Hepatocyte (in vitro differentiated cells): ENCODE measurements around the gene BHLHE23. TPM values are rescaled to one million over a fixed set of nuclear protein-coding genes. Genes with fewer than 3 reads are reported as not detected.
"Not testable (repeated sequence)": the region's sequence is repeated elsewhere in the genome, so short reads cannot be mapped to it uniquely, and the experiment has no call there.

Experiments
- DNase-seq: peaks from one replicate; pipeline ENCODE4 v3.0.0-alpha.2; 2016; ENCODE audit warnings: low spot score
- H2AFZ ChIP-seq: fragments of 200-600 bp; sonication (generic); 2 replicates; pipeline ENCODE4 v1.6.0; 2016; ENCODE audit warnings: antibody characterized with exemption, mild to moderate bottlenecking
- H3K27ac ChIP-seq: fragments of 200-600 bp; sonication (generic); 2 replicates; pipeline ENCODE4 v1.5.1; 2016; ENCODE audit warnings: mild to moderate bottlenecking
- H3K27me3 ChIP-seq: fragments of 200-600 bp; sonication (generic); 2 replicates; pipeline ENCODE4 v1.6.1; 2016
- H3K36me3 ChIP-seq: fragments of 200-600 bp; sonication (generic); replicated peaks from 2 replicates; pipeline ENCODE4 v1.5.1; 2016; ENCODE audit warnings: low read depth; ENCODE audit not compliant: insufficient read depth
- H3K4me1 ChIP-seq: fragments of 200-600 bp; sonication (generic); 2 replicates; pipeline ENCODE4 v1.5.1; 2016; ENCODE audit warnings: mild to moderate bottlenecking, moderate library complexity; ENCODE audit not compliant: insufficient read depth
- H3K4me2 ChIP-seq: fragments of 200-600 bp; sonication (generic); 2 replicates; pipeline ENCODE4 v1.6.0; 2016
- H3K4me3 ChIP-seq: fragments of 200-600 bp; sonication (generic); 2 replicates; pipeline ENCODE4 v1.5.1; 2016; ENCODE audit warnings: mild to moderate bottlenecking
- H3K79me2 ChIP-seq: fragments of 200-600 bp; sonication (generic); 2 replicates; pipeline ENCODE4 v1.6.0; 2017; ENCODE audit warnings: mild to moderate bottlenecking
- H3K9me2 ChIP-seq: fragments of 200-600 bp; sonication (generic); replicated peaks from 2 replicates; pipeline ENCODE4 v1.6.0; 2017; ENCODE audit warnings: mild to moderate bottlenecking; ENCODE audit not compliant: insufficient read depth
- H3K9me3 ChIP-seq: fragments of 200-600 bp; sonication (generic); 2 replicates; pipeline ENCODE4 v1.5.1; 2016; ENCODE audit warnings: low read depth, mild to moderate bottlenecking
- H4K20me1 ChIP-seq: fragments of 200-600 bp; sonication (generic); 2 replicates; pipeline ENCODE4 v1.6.0; 2016; ENCODE audit warnings: mild to moderate bottlenecking; ENCODE audit not compliant: insufficient read depth, poor library complexity, severe bottlenecking
- EZH2 ChIP-seq: fragments of 200-600 bp; sonication (generic); IDR thresholded peaks from 2 replicates; pipeline ENCODE4 v1.6.1; 2016; ENCODE audit warnings: antibody characterized with exemption, mild to moderate bottlenecking, borderline replicate concordance
- EZH2phosphoT487 ChIP-seq: fragments of 200-600 bp; sonication (generic); IDR thresholded peaks from one replicate; pipeline ENCODE4 v1.6.1; 2018; ENCODE audit warnings: antibody characterized with exemption, mild to moderate bottlenecking, low read depth, moderate library complexity; ENCODE audit not compliant: unreplicated experiment, severe bottlenecking
- WGBS: methylation state at CpG from one replicate; pipeline ENCODE4 v1.1.6; 2016; ENCODE audit warnings: low lambda C conversion rate; ENCODE audit errors: missing lambda C conversion rate; 5-methylcytosine and 5-hydroxymethylcytosine counted together
- polyA plus RNA-seq: library from polyadenylated mRNA; unstranded; fragments of >200 nt; fragmentation: Nextera tagmentation; extraction: Ambion mirVana; gene quantifications from 2 replicates; pipeline ENCODE4 v1.2.1, GENCODE V29; 2016
- total RNA-seq: library from RNA; depleted of rRNA; stranded (reverse); fragments of >200 nt; gene quantifications from 2 replicates; pipeline ENCODE4 v1.2.3, GENCODE V29; 2014
- TF ChIP-seq, protein P1 (sequence below): fragments of 200-600 bp; sonication (generic); IDR thresholded peaks from 2 replicates; pipeline ENCODE4 v1.5.1; 2016; ENCODE audit warnings: antibody characterized with exemption, mild to moderate bottlenecking; ENCODE audit not compliant: poor library complexity

The BHLHE23 gene
- total and polyA plus RNA-seq, 2 experiments from 2014 or later, result not detected

GRCh38 chr20:63037669-63038268, 31.0 kb upstream of the BHLHE23 start:
- Histone ChIP-seq H3K4me2 (no peak overlapping the region), H3K27me3 (peaks cover 60% of the 10 kb centered on the region)
- 76% methylated on average over 26 of the region's 26 CpGs for WGBS

GRCh38 chr20:63036291-63036690, 29.5 kb upstream of the BHLHE23 start:
- Histone ChIP-seq H3K27me3 (peaks cover 65% of the 10 kb centered on the region), H3K9me2 (no peaks in the 10 kb centered on the region), H4K20me1 (no peaks in the 10 kb centered on the region), H3K79me2 (no peaks in the 10 kb centered on the region), H3K27ac (no peak overlapping the region), H3K4me3 (no peak overlapping the region), H3K36me3 (no peaks in the 10 kb centered on the region), H3K4me2 (no peak overlapping the region), H3K9me3 (no peaks in the 10 kb centered on the region), H3K4me1 (no peaks in the 10 kb centered on the region), H2AFZ (no peak overlapping the region)
- DNase-seq, result no peak
- 56% methylated on average over 19 of the region's 19 CpGs for WGBS
- TF ChIP-seq EZH2 (no peak), EZH2phosphoT487 (no peak)
- TF ChIP-seq, protein P1, sequence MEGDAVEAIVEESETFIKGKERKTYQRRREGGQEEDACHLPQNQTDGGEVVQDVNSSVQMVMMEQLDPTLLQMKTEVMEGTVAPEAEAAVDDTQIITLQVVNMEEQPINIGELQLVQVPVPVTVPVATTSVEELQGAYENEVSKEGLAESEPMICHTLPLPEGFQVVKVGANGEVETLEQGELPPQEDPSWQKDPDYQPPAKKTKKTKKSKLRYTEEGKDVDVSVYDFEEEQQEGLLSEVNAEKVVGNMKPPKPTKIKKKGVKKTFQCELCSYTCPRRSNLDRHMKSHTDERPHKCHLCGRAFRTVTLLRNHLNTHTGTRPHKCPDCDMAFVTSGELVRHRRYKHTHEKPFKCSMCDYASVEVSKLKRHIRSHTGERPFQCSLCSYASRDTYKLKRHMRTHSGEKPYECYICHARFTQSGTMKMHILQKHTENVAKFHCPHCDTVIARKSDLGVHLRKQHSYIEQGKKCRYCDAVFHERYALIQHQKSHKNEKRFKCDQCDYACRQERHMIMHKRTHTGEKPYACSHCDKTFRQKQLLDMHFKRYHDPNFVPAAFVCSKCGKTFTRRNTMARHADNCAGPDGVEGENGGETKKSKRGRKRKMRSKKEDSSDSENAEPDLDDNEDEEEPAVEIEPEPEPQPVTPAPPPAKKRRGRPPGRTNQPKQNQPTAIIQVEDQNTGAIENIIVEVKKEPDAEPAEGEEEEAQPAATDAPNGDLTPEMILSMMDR, result no peak

More at GRCh38 chr20:63037669-63038268, 31.0 kb upstream of the BHLHE23 start:
- no peaks in the 10 kb centered on the region for H4K20me1 ChIP-seq
- no peaks in the 10 kb centered on the region for H3K9me3 ChIP-seq
- no peaks in the 10 kb centered on the region for H3K79me2 ChIP-seq
- TF ChIP-seq, protein P1, result no peak
- TF ChIP-seq EZH2 (no peak), EZH2phosphoT487 (no peak)
- no peak overlapping the region for H2AFZ ChIP-seq
- no peaks in the 10 kb centered on the region for H3K4me1 ChIP-seq
- no peak for DNase-seq
- no peaks in the 10 kb centered on the region for H3K36me3 ChIP-seq
- no peak overlapping the region for H3K27ac ChIP-seq
- no peak overlapping the region for H3K4me3 ChIP-seq
- no peaks in the 10 kb centered on the region for H3K9me2 ChIP-seq

GRCh38 chr20:63035603-63036185, 28.9 kb upstream of the BHLHE23 start:
- H3K27ac ChIP-seq, result no peak overlapping the region
- H3K4me1 ChIP-seq, result no peaks in the 10 kb centered on the region
- WGBS, result 89% methylated on average over 20 of the region's 23 CpGs
- H3K9me3 ChIP-seq, result no peaks in the 10 kb centered on the region
- H3K9me2 ChIP-seq, result no peaks in the 10 kb centered on the region
- TF ChIP-seq EZH2, result no peak
- TF ChIP-seq, protein P1, result no peak
- no peak for TF ChIP-seq EZH2phosphoT487
- no peaks in the 10 kb centered on the region for H4K20me1 ChIP-seq
- H2AFZ ChIP-seq, result no peak overlapping the region
- H3K4me2 ChIP-seq, result no peak overlapping the region
- DNase-seq, result no peak
- no peak overlapping the region for H3K4me3 ChIP-seq
- peaks cover 64% of the 10 kb centered on the region for H3K27me3 ChIP-seq
- no peaks in the 10 kb centered on the region for H3K79me2 ChIP-seq
- no peaks in the 10 kb centered on the region for H3K36me3 ChIP-seq

- H3K9me3 ChIP-seq, H3K9me2 ChIP-seq, H4K20me1 ChIP-seq, H3K4me2 ChIP-seq, H2AFZ ChIP-seq, H3K36me3 ChIP-seq, H3K27ac ChIP-seq, H3K4me3 ChIP-seq, DNase-seq, H3K79me2 ChIP-seq, H3K4me1 ChIP-seq: not testable (repeated sequence)
- WGBS, result 91% methylated on average over 33 of the region's 44 CpGs
- peaks cover 57% of the 10 kb centered on the region for H3K27me3 ChIP-seq
These were observed 28.2 kb upstream of the BHLHE23 start for GRCh38 chr20:63034710-63035602.
